Heart left ventricle (tissue), 13 donors: ENCODE measurements around the gene OGT.

Experiments
- POLR2A ChIP-seq, 2 donors: fragments of 450-650 bp; IDR thresholded peaks; one replicate each; pipeline ENCODE4 v1.6.1; 2017; ENCODE audit warnings: antibody characterized with exemption in 2 of 2, mild to moderate bottlenecking in 2 of 2, moderate library complexity in 2 of 2
- TF ChIP-seq, protein P1 (sequence below), 12 donors: fragments of 200-600 bp; sonication (generic) in 4 of 12; IDR thresholded peaks; one replicate each; pipeline versions ENCODE4 v1.5.0 to v1.8.0; 2018 to 2022; ENCODE audit warnings: antibody characterized with exemption in 12 of 12, mild to moderate bottlenecking in 5 of 12
- donor health status: ischemic (EF 13 %, LVEDD 7.1; RV severe dilation, severe dysfunction).
- donor health status: DM: no; HTN: yes; CAD: no.
- donor health status: DM: no; HTN: no; CAD: no.
- donor health status: ischemic (EF 25% LVEDD 6.9; RV normal size, moderate dysfunction).
- donor health status: ischemic (EF 25% LVEDD 5.7; RV mildly dilated, moderate dysfunction).
- donor health status: ischemic (EF 35%, LVEDD 5.7; RV mildly dilated, moderate dysfunction).
- donor health status: nonischemic (EF 11% LVEDD 7.7; RV severe dilation, severe dysfunction).
- donor health status: DM: yes; HTN: yes; CAD: no.
- donor health status: PGD.
- donor health status: ischemic (EF 29% LVEDD 5.4; RV normal size, mild dysfunction).
- donor health status: nonischemic (EF 23%, LVEDD 6.1; RV moderate dilation, normal function).

GRCh38 chrX:71604796-71605568, 72.1 kb downstream of the OGT start:
- TF ChIP-seq, protein P1, sequence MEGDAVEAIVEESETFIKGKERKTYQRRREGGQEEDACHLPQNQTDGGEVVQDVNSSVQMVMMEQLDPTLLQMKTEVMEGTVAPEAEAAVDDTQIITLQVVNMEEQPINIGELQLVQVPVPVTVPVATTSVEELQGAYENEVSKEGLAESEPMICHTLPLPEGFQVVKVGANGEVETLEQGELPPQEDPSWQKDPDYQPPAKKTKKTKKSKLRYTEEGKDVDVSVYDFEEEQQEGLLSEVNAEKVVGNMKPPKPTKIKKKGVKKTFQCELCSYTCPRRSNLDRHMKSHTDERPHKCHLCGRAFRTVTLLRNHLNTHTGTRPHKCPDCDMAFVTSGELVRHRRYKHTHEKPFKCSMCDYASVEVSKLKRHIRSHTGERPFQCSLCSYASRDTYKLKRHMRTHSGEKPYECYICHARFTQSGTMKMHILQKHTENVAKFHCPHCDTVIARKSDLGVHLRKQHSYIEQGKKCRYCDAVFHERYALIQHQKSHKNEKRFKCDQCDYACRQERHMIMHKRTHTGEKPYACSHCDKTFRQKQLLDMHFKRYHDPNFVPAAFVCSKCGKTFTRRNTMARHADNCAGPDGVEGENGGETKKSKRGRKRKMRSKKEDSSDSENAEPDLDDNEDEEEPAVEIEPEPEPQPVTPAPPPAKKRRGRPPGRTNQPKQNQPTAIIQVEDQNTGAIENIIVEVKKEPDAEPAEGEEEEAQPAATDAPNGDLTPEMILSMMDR (IDR thresholded peaks at IDR 0.05) = no peak
- TF ChIP-seq POLR2A (IDR thresholded peaks at IDR 0.05) = no peak
